ENCODE results near the gene LARGE2. TPM values are rescaled to one million over a fixed set of nuclear protein-coding genes. Genes with fewer than 3 reads are reported as not detected.

LARGE2 gene
- total RNA-seq, 6 experiments from 2014 or later = 0.43 to 3.5 (median 2.4) TPM

GRCh38 chr11:45926536-45927331, 4.3 kb downstream of the LARGE2 start:
- WGBS (ENCODE audit: insufficient coverage, low coverage, low lambda C conversion rate, missing lambda C conversion rate) = 86% methylated on average over 4 of the region's 12 CpGs
- DNase-seq (peak in 1 of 3 donors; percentile 39), ATAC-seq (no peak)
- Histone ChIP-seq H3K4me1 (peaks cover 0 to 11% (median 0%) of the 10 kb centered on the region in 4 donors), H3K9me3 (no peaks in the 10 kb centered on the region), H3K4me3 (no peak overlapping the region), H3K27ac (no peak overlapping the region), H3K27me3 (no peaks in the 10 kb centered on the region), H3K36me3 (no peaks in the 10 kb centered on the region)
- intact Hi-C loops (cut with DNase I) = no loop called here
- TF ChIP-seq POLR2A (IDR thresholded peaks at IDR 0.05) = no peak
- no peak for TF ChIP-seq CTCF (IDR thresholded peaks at IDR 0.05)

GRCh38 chr11:45927332-45927683, 4.9 kb downstream of the LARGE2 start:
- intact Hi-C loops (cut with DNase I) = no loop called here
- Histone ChIP-seq H3K9me3 (no peaks in the 10 kb centered on the region), H3K4me1 (peaks cover 0 to 7% (median 0%) of the 10 kb centered on the region in 4 donors), H3K27ac (no peak overlapping the region), H3K27me3 (no peaks in the 10 kb centered on the region), H3K4me3 (no peak overlapping the region), H3K36me3 (no peaks in the 10 kb centered on the region)
- TF ChIP-seq CTCF (IDR thresholded peaks at IDR 0.05) (no peak), POLR2A (IDR thresholded peaks at IDR 0.05) (no peak)
- WGBS (ENCODE audit: insufficient coverage, low coverage, low lambda C conversion rate, missing lambda C conversion rate) = 71% methylated on average over 6 of the region's 15 CpGs
- DNase-seq = no peak
- ATAC-seq = no peak

GRCh38 chr11:45927684-45928413, 5.4 kb downstream of the LARGE2 start:
- ATAC-seq (no peak), DNase-seq (peak in 1 of 3 donors; percentile 38)
- peaks cover 0 to 4% (median under 1%) of the 10 kb centered on the region in 4 donors for H3K4me1 ChIP-seq
- no peak overlapping the region for H3K27ac ChIP-seq
- TF ChIP-seq POLR2A (IDR thresholded peaks at IDR 0.05) (no peak), CTCF (IDR thresholded peaks at IDR 0.05) (no peak)
- no peaks in the 10 kb centered on the region for H3K27me3 ChIP-seq
- H3K9me3 ChIP-seq = no peaks in the 10 kb centered on the region
- WGBS (ENCODE audit: insufficient coverage, low coverage, low lambda C conversion rate, missing lambda C conversion rate) = 100% methylated on average over 1 of the region's 27 CpGs
- intact Hi-C loops (cut with DNase I) = no loop called here
- H3K36me3 ChIP-seq = no peaks in the 10 kb centered on the region
- H3K4me3 ChIP-seq = no peak overlapping the region

- no peaks in the 10 kb centered on the region for H3K27me3 ChIP-seq
- 87% methylated on average over 3 of the region's 13 CpGs for WGBS (ENCODE audit: insufficient coverage, low coverage, low lambda C conversion rate, missing lambda C conversion rate)
- no peaks in the 10 kb centered on the region for H3K9me3 ChIP-seq
- intact Hi-C loops (cut with DNase I) = no loop called here
- DNase-seq (peak in 1 of 3 donors; percentile 41), ATAC-seq (no peak)
- no peak overlapping the region for H3K27ac ChIP-seq
- H3K4me1 ChIP-seq = peaks cover 0 to 9% (median 4%) of the 10 kb centered on the region in 4 donors
- no peak for TF ChIP-seq POLR2A (IDR thresholded peaks at IDR 0.05)
- no peak for TF ChIP-seq CTCF (IDR thresholded peaks at IDR 0.05)
- H3K36me3 ChIP-seq = no peaks in the 10 kb centered on the region
- H3K4me3 ChIP-seq = no peak overlapping the region
Observed at GRCh38 chr11:45928535-45929215, 6.2 kb downstream of the LARGE2 start.

Measured in right lobe of liver (tissue), 6 donors.